Thyroid gland (tissue), 4 donors: ENCODE results near the gene SLC25A44. TPM values are rescaled to one million over a fixed set of nuclear protein-coding genes. Genes with fewer than 3 reads are reported as not detected.

Experiments
- DNase-seq, 2 donors: peaks; one replicate each; pipeline ENCODE4 v3.0.0-alpha.2; 2019
- H3K27ac ChIP-seq, 3 donors: fragments of 200-600 bp; sonication (generic); 1 replicate in 2 of 3; 2 replicates in 1 of 3; pipeline ENCODE4 v1.5.1; 2016 to 2019; ENCODE audit warnings: mild to moderate bottlenecking in 1 of 3, moderate library complexity in 1 of 3
- H3K27me3 ChIP-seq: fragments of 200-600 bp; sonication (generic); one replicate; pipeline ENCODE4 v1.5.1; 2019
- H3K36me3 ChIP-seq, 2 donors: fragments of 200-600 bp; sonication (generic); one replicate each; pipeline ENCODE4 v1.5.1; 2016 to 2019
- H3K4me1 ChIP-seq, 2 donors: fragments of 200-600 bp; sonication (generic); one replicate each; pipeline ENCODE4 v1.5.1; 2017 to 2019
- H3K4me3 ChIP-seq, 3 donors: fragments of 200-600 bp; sonication (generic); replicated peaks in 1 of 3; 1 replicate in 2 of 3; 2 replicates in 1 of 3; pipeline ENCODE4 v1.5.1; 2016; ENCODE audit warnings: mild to moderate bottlenecking in 1 of 3
- H3K9me3 ChIP-seq: fragments of 200-600 bp; sonication (generic); one replicate; pipeline ENCODE4 v1.5.1; 2017
- POLR2A ChIP-seq, 2 donors: fragments of 450-650 bp; IDR thresholded peaks; one replicate each; pipeline ENCODE4 v1.6.1; 2017; ENCODE audit warnings: antibody characterized with exemption in 2 of 2, mild to moderate bottlenecking in 2 of 2, moderate library complexity in 1 of 2
- whole genome bisulfite sequencing, 2 donors: methylation state at CpG; one replicate each; pipeline ENCODE4 v1.1.5; 2017; 5-methylcytosine and 5-hydroxymethylcytosine counted together
- intact Hi-C: fragments of 100-400 bp; cut with DNase I; formaldehyde crosslinking; loops from one replicate; pipeline ENCODE4 v1.15.1; 2023
- total RNA-seq, 4 donors: library from RNA; depleted of rRNA; stranded (reverse); fragments of >200 nt; gene quantifications; one replicate each; pipeline ENCODE4 v1.2.3, GENCODE V29; 2016
- TF ChIP-seq, protein P1 (sequence below), 6 experiments: fragments of 200-600 bp in 3 of 6; fragments of 450-650 bp in 3 of 6; sonication (generic) in 3 of 6; IDR thresholded peaks; one replicate each; pipeline ENCODE4 v1.5.1; 2016 to 2019; ENCODE audit warnings: antibody characterized with exemption in 6 of 6, mild to moderate bottlenecking in 2 of 6, inconsistent platforms in 1 of 6, moderate library complexity in 1 of 6

The SLC25A44 gene, protein sequence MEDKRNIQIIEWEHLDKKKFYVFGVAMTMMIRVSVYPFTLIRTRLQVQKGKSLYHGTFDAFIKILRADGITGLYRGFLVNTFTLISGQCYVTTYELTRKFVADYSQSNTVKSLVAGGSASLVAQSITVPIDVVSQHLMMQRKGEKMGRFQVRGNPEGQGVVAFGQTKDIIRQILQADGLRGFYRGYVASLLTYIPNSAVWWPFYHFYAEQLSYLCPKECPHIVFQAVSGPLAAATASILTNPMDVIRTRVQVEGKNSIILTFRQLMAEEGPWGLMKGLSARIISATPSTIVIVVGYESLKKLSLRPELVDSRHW
- 10 to 100 TPM; 14.5 to 19.7 (median 17.7) TPM for total RNA-seq

DNA sequence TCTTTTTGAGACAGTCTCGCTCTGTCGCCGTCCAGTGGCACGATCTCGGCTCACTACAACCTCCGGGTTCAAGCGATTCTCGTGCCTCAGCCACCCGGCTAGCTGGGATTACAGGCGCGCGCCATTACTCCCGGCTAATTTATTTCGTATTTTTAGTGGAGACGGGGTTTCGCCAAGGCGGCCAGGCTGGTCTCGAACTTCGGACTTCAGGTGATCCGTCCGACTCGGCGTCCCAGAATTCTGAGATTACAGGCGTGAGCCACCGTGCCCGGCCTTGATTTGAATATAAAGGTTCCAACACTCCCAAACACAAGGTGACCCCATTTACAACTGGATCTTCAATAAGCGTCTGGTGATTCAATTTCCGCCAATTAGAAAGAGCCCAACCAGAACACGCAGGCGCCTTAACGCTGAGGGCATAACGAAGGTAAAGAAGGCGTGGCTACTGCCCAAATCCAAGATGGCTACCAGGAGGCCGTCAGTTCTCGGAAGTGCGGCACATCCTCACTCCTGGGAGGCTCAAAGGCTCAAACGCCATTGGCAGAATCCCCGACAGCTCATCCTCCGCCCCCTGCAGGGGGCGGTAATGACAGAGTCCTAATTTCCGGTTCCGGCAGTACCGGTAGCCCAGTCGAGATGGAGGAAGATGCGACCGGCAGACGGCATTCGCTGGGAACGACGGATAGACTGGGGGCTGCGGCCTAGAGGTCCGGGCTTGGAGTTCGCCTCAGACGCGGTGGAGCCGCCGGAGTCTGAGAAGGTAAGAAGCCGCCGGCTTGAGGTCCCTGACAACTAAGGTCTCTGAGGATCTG is at the start of gene SLC25A44:
Gene SLC25A44 (plus strand): TSS at position 617 of the 812 bp plus-strand sequence. CDS start 5,744 bp downstream, outside the sequence.
- TF ChIP-seq, protein P1, sequence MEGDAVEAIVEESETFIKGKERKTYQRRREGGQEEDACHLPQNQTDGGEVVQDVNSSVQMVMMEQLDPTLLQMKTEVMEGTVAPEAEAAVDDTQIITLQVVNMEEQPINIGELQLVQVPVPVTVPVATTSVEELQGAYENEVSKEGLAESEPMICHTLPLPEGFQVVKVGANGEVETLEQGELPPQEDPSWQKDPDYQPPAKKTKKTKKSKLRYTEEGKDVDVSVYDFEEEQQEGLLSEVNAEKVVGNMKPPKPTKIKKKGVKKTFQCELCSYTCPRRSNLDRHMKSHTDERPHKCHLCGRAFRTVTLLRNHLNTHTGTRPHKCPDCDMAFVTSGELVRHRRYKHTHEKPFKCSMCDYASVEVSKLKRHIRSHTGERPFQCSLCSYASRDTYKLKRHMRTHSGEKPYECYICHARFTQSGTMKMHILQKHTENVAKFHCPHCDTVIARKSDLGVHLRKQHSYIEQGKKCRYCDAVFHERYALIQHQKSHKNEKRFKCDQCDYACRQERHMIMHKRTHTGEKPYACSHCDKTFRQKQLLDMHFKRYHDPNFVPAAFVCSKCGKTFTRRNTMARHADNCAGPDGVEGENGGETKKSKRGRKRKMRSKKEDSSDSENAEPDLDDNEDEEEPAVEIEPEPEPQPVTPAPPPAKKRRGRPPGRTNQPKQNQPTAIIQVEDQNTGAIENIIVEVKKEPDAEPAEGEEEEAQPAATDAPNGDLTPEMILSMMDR (IDR thresholded peaks at IDR 0.05), result peak in 5 of 6 experiments; percentile 8 to 50 (median 40)
- peak in 1 of 2 donors; percentile 84 for TF ChIP-seq POLR2A (IDR thresholded peaks at IDR 0.05)
- peaks cover 10 to 15% of the 10 kb centered on the region in 2 donors for H3K4me1 ChIP-seq
- intact Hi-C loops, result no loop called here
- peak within 1 kb of the TSS; percentile 70 to 86 (median 80) for H3K27ac ChIP-seq
- 3 to 7% methylated on average over 42 to 49 of the region's 59 CpGs for WGBS, 2 donors
- peak; percentile 96 to 97 for DNase-seq
- H3K27me3 ChIP-seq, result no peaks in the 10 kb centered on the region
- peak within 1 kb of the TSS; percentile 11 to 83 (median 59) for H3K4me3 ChIP-seq
- no peaks in the 10 kb centered on the region for H3K9me3 ChIP-seq
- no peaks in the 10 kb centered on the region for H3K36me3 ChIP-seq

DNA sequence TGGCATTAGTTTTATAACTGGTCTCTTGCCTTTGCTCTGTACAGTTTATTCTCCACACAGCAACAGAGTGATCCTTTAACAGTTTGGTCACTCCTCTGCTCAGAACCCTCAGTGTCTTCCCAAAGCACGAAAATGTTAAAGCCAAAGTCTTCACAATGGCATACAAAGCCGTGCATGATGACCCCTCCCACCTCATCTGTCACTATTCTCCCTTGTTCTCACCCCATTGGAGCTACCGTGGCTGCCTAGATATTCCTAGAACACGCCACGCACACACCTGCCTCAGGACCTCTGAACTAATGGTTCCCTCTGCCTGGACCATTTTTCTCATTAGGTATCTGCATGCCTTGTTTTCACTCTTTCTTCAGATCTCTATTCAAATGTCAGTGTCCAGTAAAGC is 49.2 kb upstream of the SLC25A44 start:
- 61 to 70% methylated on average over 5 of the region's 5 CpGs for WGBS, 2 donors
- TF ChIP-seq, protein P1 (IDR thresholded peaks at IDR 0.05), result no peak
- TF ChIP-seq POLR2A (IDR thresholded peaks at IDR 0.05), result no peak
- H3K36me3 ChIP-seq, result peaks cover 0 to under 1% of the 10 kb centered on the region in 2 donors
- peaks cover 23 to 36% of the 10 kb centered on the region in 2 donors for H3K4me1 ChIP-seq
- no peaks in the 10 kb centered on the region for H3K9me3 ChIP-seq
- H3K27me3 ChIP-seq, result no peaks in the 10 kb centered on the region
- no peak overlapping the region for H3K27ac ChIP-seq
- DNase-seq, result no peak
- intact Hi-C loops, result loop anchor here (5.0 kb wide), 1 partner anchor 83 kb away; no protein-coding TSS in a partner anchor
- no peak overlapping the region for H3K4me3 ChIP-seq

DNA sequence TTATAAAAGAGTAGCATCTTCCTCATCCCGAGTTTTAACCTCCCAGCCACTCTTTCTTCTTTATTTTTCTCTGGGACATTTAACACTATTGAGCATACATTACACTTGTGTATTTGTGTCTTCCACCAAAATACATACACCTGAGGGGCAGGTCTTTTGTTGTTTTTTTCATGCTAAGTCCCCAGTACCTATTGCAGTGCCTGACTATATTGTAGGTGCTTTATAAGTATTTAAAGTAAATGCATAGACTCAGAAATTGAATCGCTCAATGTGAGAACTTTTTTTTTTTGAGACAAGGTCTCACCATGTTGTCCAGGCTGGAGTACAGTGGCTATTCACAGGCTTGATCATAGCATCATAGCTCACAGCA is 48.3 kb upstream of the SLC25A44 start:
- H3K36me3 ChIP-seq, result no peaks in the 10 kb centered on the region
- peaks cover 23 to 33% of the 10 kb centered on the region in 2 donors for H3K4me1 ChIP-seq
- 76 to 80% methylated on average over 2 of the region's 2 CpGs for WGBS, 2 donors
- intact Hi-C loops, result loop anchor here (5.0 kb wide), 1 partner anchor 82 kb away; no protein-coding TSS in a partner anchor
- no peak for TF ChIP-seq POLR2A (IDR thresholded peaks at IDR 0.05)
- TF ChIP-seq, protein P1 (IDR thresholded peaks at IDR 0.05), result no peak
- DNase-seq, result no peak
- no peak overlapping the region for H3K27ac ChIP-seq
- no peaks in the 10 kb centered on the region for H3K27me3 ChIP-seq
- H3K9me3 ChIP-seq, result no peaks in the 10 kb centered on the region
- no peak overlapping the region for H3K4me3 ChIP-seq

DNA sequence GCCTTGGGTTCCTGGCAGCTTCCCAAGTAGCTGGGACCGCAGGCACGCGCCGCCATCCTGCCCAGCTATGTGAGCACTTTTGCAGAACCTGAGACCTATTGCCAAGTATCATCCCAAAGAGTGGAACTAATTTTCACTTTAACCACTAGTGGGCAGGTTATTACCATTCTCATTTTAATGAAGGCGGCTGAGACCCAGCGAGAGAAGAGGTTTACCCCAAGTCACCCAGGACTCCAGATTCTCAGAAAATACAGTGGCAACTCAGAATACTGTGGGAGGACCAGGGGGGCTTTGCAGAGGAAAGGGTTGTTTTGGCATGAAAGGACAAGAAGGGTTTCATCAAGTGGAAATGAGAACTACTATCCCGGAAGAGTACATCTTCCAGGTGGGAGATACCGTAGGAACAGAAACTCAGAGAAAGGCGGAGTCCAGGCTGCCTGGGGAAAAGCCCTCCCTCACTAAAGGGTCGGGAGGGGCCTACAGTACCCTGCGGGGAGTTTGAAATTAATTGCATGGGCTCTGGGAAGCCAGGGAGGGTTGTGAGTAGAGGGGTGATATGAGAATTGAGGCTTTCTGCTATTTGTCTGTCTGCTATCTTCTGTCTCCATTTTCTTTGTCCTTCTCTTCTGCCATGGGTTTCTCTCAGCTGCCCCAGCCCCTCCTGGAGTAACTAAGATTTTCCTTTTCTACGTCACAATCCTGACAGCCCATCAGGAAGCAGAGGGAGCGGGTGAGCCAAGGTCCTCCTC is 47.7 kb upstream of the SLC25A44 start:
- Histone ChIP-seq H3K4me1 (peaks cover 20 to 30% of the 10 kb centered on the region in 2 donors), H3K27ac (peak overlapping the region; percentile 70 to 79 (median 71)), H3K36me3 (no peaks in the 10 kb centered on the region), H3K9me3 (no peaks in the 10 kb centered on the region), H3K27me3 (no peaks in the 10 kb centered on the region), H3K4me3 (no peak overlapping the region)
- TF ChIP-seq POLR2A (IDR thresholded peaks at IDR 0.05), result no peak
- TF ChIP-seq, protein P1 (IDR thresholded peaks at IDR 0.05), result peak; percentile 37 to 88 (median 74)
- DNase-seq, result peak; percentile 88
- 10 to 14% methylated on average over 13 of the region's 13 CpGs for WGBS, 2 donors
- intact Hi-C loops, result loop anchor here (5.0 kb wide), 1 partner anchor 81 kb away; no protein-coding TSS in a partner anchor
